Fibroblast of mammary gland (primary cell): ENCODE data around the gene CDR2L.

ENCODE experiments used
- DNase-seq: peaks from one replicate; pipeline ENCODE4 v3.0.0-alpha.2; 2010; ENCODE audit warnings: low read depth
- H3K4me3 ChIP-seq: 2 replicates; pipeline ENCODE4 v1.5.1; 2011; ENCODE audit warnings: low read depth, mild to moderate bottlenecking, low read length, moderate library complexity; ENCODE audit not compliant: control insufficient read depth
- CTCF ChIP-seq: conservative IDR thresholded peaks from 2 replicates; pipeline ENCODE4 v1.5.1; 2011; ENCODE audit warnings: low read depth, low read length, inconsistent platforms; ENCODE audit not compliant: control insufficient read depth, insufficient read depth

Gene CDR2L

GRCh38 chr17:74987418-74987908 lies at the start of gene CDR2L:
Gene CDR2L (plus strand): TSS chr17:74987632. CDS start chr17:74988044, 412 bp downstream.
- TF ChIP-seq CTCF: no peak
- DNase-seq: peak; percentile 85

GRCh38 chr17:74938194-74938950 lies 49.1 kb upstream of the CDR2L start:
- no peak for DNase-seq
- no peak for TF ChIP-seq CTCF
- no peak overlapping the region for H3K4me3 ChIP-seq

More at GRCh38 chr17:74987418-74987908, at the start of gene CDR2L:
- H3K4me3 ChIP-seq: peak within 1 kb of the TSS; percentile 77

GRCh38 chr17:74939534-74939933 lies 47.9 kb upstream of the CDR2L start:
- H3K4me3 ChIP-seq: no peak overlapping the region
- no peak for TF ChIP-seq CTCF
- no peak for DNase-seq

- DNase-seq: no peak
- no peak for TF ChIP-seq CTCF
- H3K4me3 ChIP-seq: no peak overlapping the region
These were observed 46.2 kb upstream of the CDR2L start for GRCh38 chr17:74941128-74941725.

- DNase-seq: no peak
- TF ChIP-seq CTCF: no peak
- no peak overlapping the region for H3K4me3 ChIP-seq
These were observed 43.5 kb upstream of the CDR2L start for GRCh38 chr17:74943808-74944522.

GRCh38 chr17:74945543-74945942 lies 41.9 kb upstream of the CDR2L start:
- TF ChIP-seq CTCF: no peak
- no peak overlapping the region for H3K4me3 ChIP-seq
- no peak for DNase-seq
